Type B pancreatic cell (in vitro differentiated cells): ENCODE measurements around the gene CLEC4M. TPM values are rescaled to one million over a fixed set of nuclear protein-coding genes. Genes with fewer than 3 reads are reported as not detected.
"Not testable (repeated sequence)": the region's sequence is repeated elsewhere in the genome, so short reads cannot be mapped to it uniquely, and the experiment has no call there.

Experiments
- DNase-seq: peaks from one replicate; pipeline ENCODE4 v3.0.0; 2021; ENCODE audit warnings: mixed read lengths; ENCODE audit not compliant: unreplicated experiment; ENCODE audit errors: extremely low spot score
- H3K27ac Mint-ChIP-seq: 2 replicates; pipeline ENCODE4 v1.8.0; 2021; ENCODE audit warnings: mild to moderate bottlenecking, mixed read lengths
- H3K27me3 Mint-ChIP-seq: 2 replicates; pipeline ENCODE4 v1.8.0; 2021; ENCODE audit warnings: mixed read lengths
- H3K36me3 Mint-ChIP-seq: 2 replicates; pipeline ENCODE4 v1.8.0; 2021; ENCODE audit warnings: mixed read lengths
- H3K4me1 Mint-ChIP-seq: one replicate; pipeline ENCODE4 v1.8.0; 2021; ENCODE audit warnings: mixed read lengths; ENCODE audit not compliant: unreplicated experiment
- H3K4me3 Mint-ChIP-seq: 2 replicates; pipeline ENCODE4 v1.8.0; 2021; ENCODE audit warnings: mild to moderate bottlenecking, mixed read lengths
- H3K9me3 Mint-ChIP-seq: 2 replicates; pipeline ENCODE4 v1.8.0; 2021; ENCODE audit warnings: mixed read lengths
- CTCF ChIP-seq: fragments of 200-600 bp; sonication (generic); conservative IDR thresholded peaks from 2 replicates; pipeline ENCODE4 v1.5.0; 2021; ENCODE audit warnings: antibody characterized with exemption, mild to moderate bottlenecking
- total RNA-seq: library from RNA; stranded (reverse); gene quantifications from 2 replicates; pipeline ENCODE4 v1.2.1, GENCODE V29; 2021; ENCODE audit warnings: low replicate concordance

CLEC4M gene
- total RNA-seq, 1 donor from 2014 or later = 0.48 TPM

- Mint-ChIP-seq H3K27ac (peak overlapping the region; percentile 72), H3K27me3 (peaks cover 58% of the 10 kb centered on the region), H3K36me3 (peaks cover 6% of the 10 kb centered on the region), H3K9me3 (peaks cover 4% of the 10 kb centered on the region), H3K4me1 (no peaks in the 10 kb centered on the region), H3K4me3 (peak overlapping the region; percentile 73)
- TF ChIP-seq CTCF = no peak
- no peak for DNase-seq
These were observed 26.4 kb downstream of the CLEC4M start for GRCh38 chr19:7789447-7789846.

DNA sequence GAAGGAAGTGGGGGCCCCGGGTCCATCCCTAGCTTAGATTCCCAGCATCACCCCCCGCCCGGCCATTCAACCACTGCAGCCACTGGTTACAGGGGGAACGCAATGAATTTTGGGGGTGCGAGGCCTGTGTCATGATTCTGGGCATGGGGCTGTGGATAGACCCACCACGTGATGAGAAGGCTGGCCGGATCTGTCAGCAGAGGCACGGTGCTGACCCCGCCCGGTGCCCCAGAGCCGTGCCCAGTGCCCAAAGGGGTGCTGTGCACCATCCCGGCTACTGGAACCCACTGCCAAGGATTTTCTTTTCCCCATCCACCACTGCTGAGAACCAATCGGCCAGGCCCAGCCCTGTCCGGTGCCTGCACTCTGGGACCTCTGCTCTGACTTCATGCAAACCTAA lies 27.4 kb downstream of the CLEC4M start:
- H3K4me3 Mint-ChIP-seq = peak overlapping the region; percentile 58
- DNase-seq = no peak
- H3K36me3 Mint-ChIP-seq = peaks cover 6% of the 10 kb centered on the region
- peaks cover 52% of the 10 kb centered on the region for H3K27me3 Mint-ChIP-seq
- TF ChIP-seq CTCF = no peak
- peaks cover 4% of the 10 kb centered on the region for H3K9me3 Mint-ChIP-seq
- H3K4me1 Mint-ChIP-seq = no peaks in the 10 kb centered on the region
- H3K27ac Mint-ChIP-seq = no peak overlapping the region

DNA sequence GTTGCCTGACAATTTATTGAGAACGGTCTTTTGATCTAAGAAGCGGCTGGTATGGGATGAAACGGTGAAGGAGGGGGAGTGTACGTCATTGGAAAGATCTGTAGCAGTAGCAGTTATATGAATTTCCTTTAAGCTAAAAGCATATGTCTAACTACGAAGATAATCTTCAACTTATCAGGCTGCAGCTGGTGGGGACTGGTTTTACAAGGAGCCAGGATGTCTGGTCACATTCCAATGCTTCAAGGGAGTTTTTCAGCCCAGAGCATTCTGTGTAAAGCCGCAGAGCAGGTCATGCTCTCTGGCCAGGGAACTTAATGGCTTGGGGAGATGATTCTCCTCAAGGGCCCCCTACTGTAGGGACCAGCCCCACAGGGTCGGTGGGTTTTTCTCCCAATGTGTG lies 29.2 kb downstream of the CLEC4M start:
- DNase-seq = no peak
- Mint-ChIP-seq H3K9me3 (peaks cover 4% of the 10 kb centered on the region), H3K27ac (peak overlapping the region; percentile 99), H3K4me3 (peak overlapping the region; percentile 77), H3K36me3 (peaks cover 6% of the 10 kb centered on the region), H3K27me3 (peaks cover 47% of the 10 kb centered on the region), H3K4me1 (no peaks in the 10 kb centered on the region)
- TF ChIP-seq CTCF = no peak

GRCh38 chr19:7792701-7793100 lies 29.7 kb downstream of the CLEC4M start:
- not testable (repeated sequence) for H3K4me1 Mint-ChIP-seq, H3K9me3 Mint-ChIP-seq, H3K36me3 Mint-ChIP-seq, DNase-seq
- peaks cover 47% of the 10 kb centered on the region for H3K27me3 Mint-ChIP-seq
- peak overlapping the region; percentile 77 for H3K4me3 Mint-ChIP-seq
- peak overlapping the region; percentile 99 for H3K27ac Mint-ChIP-seq

DNA sequence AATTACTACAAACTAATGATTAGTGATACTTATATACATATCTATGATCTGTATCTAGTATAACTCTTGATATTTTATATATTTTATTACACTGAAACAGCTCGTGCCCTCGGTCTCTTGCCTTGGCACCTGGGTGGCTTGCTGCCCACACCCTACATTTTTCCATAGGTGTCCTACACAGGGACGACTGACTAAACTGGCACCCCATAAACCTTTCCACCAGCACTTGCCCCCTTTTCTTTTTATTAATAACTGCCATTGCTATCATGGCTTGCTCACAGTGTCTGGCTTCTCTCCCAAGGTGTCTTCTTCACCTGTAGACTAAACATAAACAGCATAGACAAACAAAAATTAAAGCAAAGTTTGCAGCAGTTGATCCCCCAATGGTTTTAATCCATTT lies 30.4 kb downstream of the CLEC4M start:
- H3K27me3 Mint-ChIP-seq = peaks cover 43% of the 10 kb centered on the region
- peaks cover 6% of the 10 kb centered on the region for H3K36me3 Mint-ChIP-seq
- no peak for DNase-seq

GRCh38 chr19:7795555-7796161 lies 32.6 kb downstream of the CLEC4M start:
- TF ChIP-seq CTCF = no peak
- no peak overlapping the region for H3K4me3 Mint-ChIP-seq
- no peak overlapping the region for H3K27ac Mint-ChIP-seq
- peaks cover 6% of the 10 kb centered on the region for H3K4me1 Mint-ChIP-seq
- no peak for DNase-seq
- H3K36me3 Mint-ChIP-seq = peaks cover 6% of the 10 kb centered on the region
- H3K9me3 Mint-ChIP-seq = peaks cover 4% of the 10 kb centered on the region
- H3K27me3 Mint-ChIP-seq = peaks cover 45% of the 10 kb centered on the region

More for the DNA sequence above, 30.4 kb downstream of the CLEC4M start:
- H3K4me1 Mint-ChIP-seq = no peaks in the 10 kb centered on the region
- no peak overlapping the region for H3K27ac Mint-ChIP-seq
- no peak overlapping the region for H3K4me3 Mint-ChIP-seq
- peaks cover 4% of the 10 kb centered on the region for H3K9me3 Mint-ChIP-seq
- TF ChIP-seq CTCF = no peak
